K562 (cell line): ENCODE results near the gene ADAT1. TPM values are rescaled to one million over a fixed set of nuclear protein-coding genes. Genes with fewer than 3 reads are reported as not detected.

Source experiments
- BCOR ChIP-seq: fragments of 450-650 bp; IDR thresholded peaks from 2 replicates; pipeline ENCODE4 v1.6.1; 2016
- CEBPG ChIP-seq, 3 experiments: fragments of 200-800 bp in 1 of 3; sonication (Bioruptor generic) in 1 of 3; sonication (generic) in 1 of 3; formaldehyde crosslinking in 1 of 3; IDR thresholded peaks in 2 of 3; conservative IDR thresholded peaks in 1 of 3; 2 replicates each; pipeline versions ENCODE4 v1.6.1 to v1.8.0; 2016 to 2022; ENCODE audit warnings: missing compliant biosample characterization in 2 of 3, missing genetic modification characterization in 2 of 3, mild to moderate bottlenecking in 1 of 3, missing genetic modification reagents in 1 of 3
- CXXC5 ChIP-seq: fragments of 250-450 bp; sonication (Bioruptor Pico); IDR thresholded peaks from 2 replicates; pipeline ENCODE4 v1.8.0; 2022; ENCODE audit warnings: inconsistent platforms, mild to moderate bottlenecking, moderate library complexity
- DPF2 ChIP-seq: fragments of 450-650 bp; IDR thresholded peaks from 2 replicates; pipeline ENCODE4 v1.6.1; 2016
- FOXM1 ChIP-seq, 2 experiments: fragments of 450-650 bp in 1 of 2; sonication (generic) in 1 of 2; formaldehyde crosslinking in 1 of 2; IDR thresholded peaks; 2 replicates each; pipeline versions ENCODE4 v1.6.1 to v1.9.0; 2017 to 2022; ENCODE audit warnings: low read depth in 2 of 2, mild to moderate bottlenecking in 2 of 2, missing genetic modification reagents in 1 of 2, moderate library complexity in 1 of 2
- GABPB2 ChIP-seq: fragments of 250-450 bp; sonication (Bioruptor Pico); conservative IDR thresholded peaks from 2 replicates; pipeline ENCODE4 v1.5.1; 2021; ENCODE audit warnings: mild to moderate bottlenecking
- KDM1A ChIP-seq, 2 experiments: fragments of 450-650 bp; IDR thresholded peaks; 2 replicates each; pipeline ENCODE4 v1.6.1; 2016; ENCODE audit warnings: mild to moderate bottlenecking in 2 of 2
- KLF16 ChIP-seq: IDR thresholded peaks from 2 replicates; pipeline ENCODE4 v1.6.1; 2016; ENCODE audit warnings: antibody characterized with exemption
- MAFK ChIP-seq: IDR thresholded peaks from 2 replicates; pipeline ENCODE4 v1.6.1; 2011; ENCODE audit warnings: low read length, improper control_type of control experiment
- NFIC ChIP-seq: fragments of 450-650 bp; IDR thresholded peaks from 2 replicates; pipeline ENCODE4 v1.6.1; 2017; ENCODE audit warnings: mild to moderate bottlenecking, inconsistent platforms
- NR1H2 ChIP-seq: sonication (generic); formaldehyde crosslinking; IDR thresholded peaks from 2 replicates; pipeline ENCODE4 v1.4.0; 2020; ENCODE audit warnings: mild to moderate bottlenecking, missing genetic modification reagents
- SMARCE1 ChIP-seq: fragments of 450-650 bp; IDR thresholded peaks from 2 replicates; pipeline ENCODE4 v1.7.1; 2016; ENCODE audit warnings: mild to moderate bottlenecking
- SRSF1 ChIP-seq: fragments of 200-400 bp; formaldehyde crosslinking; IDR thresholded peaks from 2 replicates; pipeline ENCODE4 v1.6.1; 2017; ENCODE audit warnings: mild to moderate bottlenecking, low read depth, low read length, moderate library complexity
- SRSF3 ChIP-seq: fragments of 200-400 bp; formaldehyde crosslinking; IDR thresholded peaks from 2 replicates; pipeline ENCODE4 v1.6.1; 2016; ENCODE audit warnings: mild to moderate bottlenecking, low read length, moderate library complexity; ENCODE audit not compliant: insufficient read depth
- TBL1XR1 ChIP-seq, 2 experiments: IDR thresholded peaks; 2 replicates each; pipeline ENCODE4 v1.6.1; 2012; ENCODE audit warnings: improper control_type of control experiment in 2 of 2, low read length in 2 of 2, mild to moderate bottlenecking in 1 of 2
- TCF3 ChIP-seq: sonication (generic); formaldehyde crosslinking; IDR thresholded peaks from 2 replicates; pipeline ENCODE4 v1.4.0; 2020; ENCODE audit warnings: mild to moderate bottlenecking, missing genetic modification reagents
- THRA ChIP-seq: fragments of 450-650 bp; IDR thresholded peaks from 2 replicates; pipeline ENCODE4 v1.6.1; 2017; ENCODE audit warnings: mild to moderate bottlenecking, moderate library complexity
- ZNF121 ChIP-seq: sonication (generic); formaldehyde crosslinking; conservative IDR thresholded peaks from 2 replicates; pipeline ENCODE4 v1.8.0; 2022; ENCODE audit warnings: missing genetic modification reagents
- ZNF695 ChIP-seq: fragments of 450-650 bp; formaldehyde crosslinking; IDR thresholded peaks from 2 replicates; pipeline ENCODE4 v1.4.0; 2020; ENCODE audit warnings: mild to moderate bottlenecking, moderate library complexity
- polyA plus RNA-seq, 8 experiments: library from polyadenylated mRNA; depleted of rRNA in 4 of 8; stranded (reverse) in 5 of 8; unstranded in 3 of 8; fragments of >200 nt; fragmentation: Nextera tagmentation in 2 of 8; fragmentation: Illumina TruSeq in 1 of 8; extraction: Ambion mirVana in 2 of 8; extraction: Trizol in 1 of 8; gene quantifications; 2 replicates each; pipeline versions ENCODE4 v1.2.1 to v1.2.3, GENCODE V29; 2011 to 2014; ENCODE audit warnings: inconsistent platforms in 1 of 8, missing spikeins in 1 of 8
- total RNA-seq, 7 experiments: library from RNA; depleted of rRNA in 6 of 7; stranded (reverse); fragments of >200 nt in 6 of 7; fragmentation: Illumina TruSeq in 2 of 7; extraction: Trizol in 2 of 7; gene quantifications; 2 replicates each; pipeline versions ENCODE4 v1.2.1 to v1.2.3, GENCODE V29; 2011 to 2021; ENCODE audit warnings: low replicate concordance in 1 of 7

The ADAT1 gene
- total and polyA plus RNA-seq, 9 of the 15 experiments (the other 6 are each of a cell fraction or from before 2014, with no cell fraction given) = 16.0 to 36.7 (median 28.2) TPM

GRCh38 chr16:75578212-75578611 lies 44.9 kb downstream of the ADAT1 start (continued):
- TF ChIP-seq KDM1A (IDR thresholded peaks at IDR 0.05) (peak; percentile 90 to 93), ZNF121 (no peak), NR1H2 (CRISPR knock-in tag) (no peak), SMARCE1 (peak; percentile 66; the same call in 1 of the 2 replicates), DPF2 (peak; percentile 80), ZNF695 (CRISPR knock-in tag) (no peak), BCOR (peak; percentile 23; the same call in 1 of the 2 replicates), MAFK (no peak), SRSF3 (no peak), CEBPG (CRISPR knock-in tag; IDR thresholded peaks at IDR 0.05) (no peak), CEBPG (tag; conservative IDR thresholded peaks at IDR 0.05 in 1 of 2, IDR thresholded peaks at IDR 0.05 in 1 of 2) (0 out of 4 replicates have a peak, but pooled peaks of 1 of the 2 experiments have one; percentile 26), CXXC5 (CRISPR knock-in tag) (peak; percentile 62), NFIC (peak; percentile 42; the same call in 1 of the 2 replicates), TCF3 (peak; percentile 74), SRSF1 (no peak), GABPB2 (CRISPR knock-in tag) (no peak), FOXM1 (IDR thresholded peaks at IDR 0.05; ENCODE audit: low read depth) (0 out of 2 replicates have a peak, but pooled peaks have one; percentile 31), FOXM1 (CRISPR knock-in tag; IDR thresholded peaks at IDR 0.05; ENCODE audit: low read depth) (no peak), KLF16 (peak; percentile 31; the same call in 1 of the 2 replicates), THRA (peak; percentile 71), TBL1XR1 (IDR thresholded peaks at IDR 0.05; ENCODE audit: low read length in 2 of 2) (peak in 1 of 2 experiments; percentile 29; a peak in 1 of 4 replicates)
